Neural cell (in vitro differentiated cells): Measurements from ENCODE around the gene LPXN. TPM values are rescaled to one million over a fixed set of nuclear protein-coding genes. Genes with fewer than 3 reads are reported as not detected.

ENCODE experiments used
- H2AFZ ChIP-seq: fragments of 200-600, 300-800 bp; sonication (generic), shearing (Covaris generic); 2 replicates; pipeline ENCODE4 v1.6.0; 2014; ENCODE audit warnings: low read depth, mild to moderate bottlenecking, antibody characterized with exemption, low read length, moderate library complexity
- H3F3A ChIP-seq: fragments of 200-600 bp; shearing (Covaris generic); 2 replicates; pipeline ENCODE4 v1.6.1; 2016; ENCODE audit warnings: mild to moderate bottlenecking, moderate library complexity, mixed read lengths, antibody characterized with exemption, low read length; ENCODE audit not compliant: insufficient read depth, poor library complexity, severe bottlenecking
- H3K27ac ChIP-seq: fragments of 200-600, 300-800 bp; sonication (generic), shearing (Covaris generic); 2 replicates; pipeline ENCODE4 v1.5.1; 2014; ENCODE audit warnings: mild to moderate bottlenecking, low read length, moderate library complexity
- H3K27me3 ChIP-seq: fragments of 300-800, 200-600 bp; sonication (generic), shearing (Covaris generic); 2 replicates; pipeline ENCODE4 v1.6.0; 2014; ENCODE audit warnings: mild to moderate bottlenecking, low read depth, low read length, moderate library complexity; ENCODE audit not compliant: insufficient read depth
- H3K36me3 ChIP-seq: fragments of 300-800, 200-600 bp; sonication (generic), shearing (Covaris generic); 2 replicates; pipeline ENCODE4 v1.5.1; 2014; ENCODE audit warnings: mild to moderate bottlenecking, antibody characterized with exemption, low read length, moderate library complexity; ENCODE audit not compliant: insufficient read depth
- H3K4me2 ChIP-seq: fragments of 300-800, 200-600 bp; sonication (generic), shearing (Covaris generic); 2 replicates; pipeline ENCODE4 v1.6.0; 2014; ENCODE audit warnings: mild to moderate bottlenecking, low read length
- H3K4me3 ChIP-seq: fragments of 300-800, 200-600 bp; sonication (generic), shearing (Covaris generic); 2 replicates; pipeline ENCODE4 v1.5.1; 2014; ENCODE audit warnings: mild to moderate bottlenecking, low read length, moderate library complexity
- H3K79me2 ChIP-seq: fragments of 200-600 bp; shearing (Covaris generic); replicated peaks from 2 replicates; pipeline ENCODE4 v1.6.0; 2014; ENCODE audit warnings: mild to moderate bottlenecking, low read length, moderate library complexity; ENCODE audit not compliant: insufficient read depth
- H3K9ac ChIP-seq: fragments of 300-800, 200-600 bp; sonication (generic), shearing (Covaris generic); 2 replicates; pipeline ENCODE4 v1.6.1; 2016; ENCODE audit warnings: mild to moderate bottlenecking, low read length, mixed read lengths
- H3K9me2 ChIP-seq: fragments of 200-600 bp; shearing (Covaris generic); 2 replicates; pipeline ENCODE4 v1.6.1; 2016; ENCODE audit warnings: mild to moderate bottlenecking, low read length, mixed read lengths; ENCODE audit not compliant: insufficient read depth
- H3K9me3 ChIP-seq: fragments of 200-600, 300-800 bp; sonication (generic), shearing (Covaris generic); 2 replicates; pipeline ENCODE4 v1.6.1; 2016; ENCODE audit warnings: mild to moderate bottlenecking, mixed run types, low read length, moderate library complexity, mixed read lengths
- H4K20me1 ChIP-seq: fragments of 200-600 bp; shearing (Covaris generic); 2 replicates; pipeline ENCODE4 v1.6.1; 2016; ENCODE audit warnings: mild to moderate bottlenecking, mixed run types; ENCODE audit not compliant: insufficient read depth
- CTCF ChIP-seq: fragments of 450-650 bp; IDR thresholded peaks from 2 replicates; pipeline ENCODE4 v1.5.1; 2014; ENCODE audit warnings: antibody characterized with exemption, mild to moderate bottlenecking, moderate library complexity; ENCODE audit not compliant: poor library complexity, severe bottlenecking
- EP300 ChIP-seq: fragments of 450-650 bp; conservative IDR thresholded peaks from 2 replicates; pipeline ENCODE4 v1.6.1; 2014; ENCODE audit warnings: antibody characterized with exemption, mild to moderate bottlenecking, moderate library complexity; ENCODE audit not compliant: poor library complexity, severe bottlenecking
- EZH2 ChIP-seq: fragments of 200-600, 300-800 bp; shearing (Covaris generic), sonication (generic); IDR thresholded peaks from 2 replicates; pipeline ENCODE4 v1.6.1; 2014; ENCODE audit warnings: antibody characterized with exemption, low read length, borderline replicate concordance, mild to moderate bottlenecking; ENCODE audit not compliant: insufficient read depth, poor library complexity, severe bottlenecking
- MXI1 ChIP-seq: fragments of 450-650 bp; conservative IDR thresholded peaks from 2 replicates; pipeline ENCODE4 v1.6.1; 2014; ENCODE audit warnings: antibody characterized with exemption, mild to moderate bottlenecking; ENCODE audit not compliant: poor library complexity, severe bottlenecking
- POLR2AphosphoS5 ChIP-seq: IDR thresholded peaks from 2 replicates; pipeline ENCODE4 v1.6.1; 2012
- RAD21 ChIP-seq: fragments of 450-650 bp; conservative IDR thresholded peaks from 2 replicates; pipeline ENCODE4 v1.6.1; 2014; ENCODE audit warnings: antibody characterized with exemption, mild to moderate bottlenecking, moderate library complexity
- REST ChIP-seq: IDR thresholded peaks from 2 replicates; pipeline ENCODE4 v1.6.1; 2012; ENCODE audit warnings: borderline replicate concordance
- SMC3 ChIP-seq: fragments of 450-650 bp; conservative IDR thresholded peaks from 2 replicates; pipeline ENCODE4 v1.6.1; 2014; ENCODE audit warnings: antibody characterized with exemption, mild to moderate bottlenecking, moderate library complexity; ENCODE audit not compliant: poor library complexity
- TAF1 ChIP-seq: IDR thresholded peaks from 2 replicates; pipeline ENCODE4 v1.6.1; 2012; ENCODE audit warnings: low read depth
- polyA plus RNA-seq: library from polyadenylated mRNA; depleted of rRNA; stranded (reverse); fragments of >200 nt; gene quantifications from 2 replicates; pipeline ENCODE4 v1.2.3, GENCODE V29; 2014

The LPXN gene
- polyA plus RNA-seq, 1 donor from 2014 or later: 4.1 TPM

DNA sequence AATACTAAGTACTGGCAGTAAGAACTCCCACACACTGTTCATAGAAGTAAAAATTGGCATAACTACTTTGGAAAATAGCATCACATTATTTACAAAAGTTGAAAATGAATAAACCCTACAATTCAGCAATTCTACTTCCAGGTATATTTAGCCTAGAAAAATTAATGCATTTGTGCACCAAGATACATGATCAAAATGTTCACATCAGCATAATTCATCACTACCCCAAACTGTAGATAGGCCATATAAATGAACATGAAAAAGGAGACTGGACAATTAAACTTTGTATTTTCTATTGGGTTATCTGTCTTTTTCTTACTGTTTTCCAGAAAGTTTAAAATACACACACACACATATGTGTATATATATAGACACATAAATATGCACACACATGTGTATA is 73.7 kb downstream of the LPXN start:
- Histone ChIP-seq H2AFZ (no peak overlapping the region), H3K27ac (no peak overlapping the region), H3K36me3 (no peaks in the 10 kb centered on the region), H3K9ac (no peak overlapping the region), H4K20me1 (no peaks in the 10 kb centered on the region), H3K9me3 (no peaks in the 10 kb centered on the region), H3K4me3 (no peak overlapping the region), H3K27me3 (no peaks in the 10 kb centered on the region), H3K79me2 (no peaks in the 10 kb centered on the region), H3F3A (no peaks in the 10 kb centered on the region), H3K4me2 (no peak overlapping the region), H3K9me2 (no peaks in the 10 kb centered on the region)
- TF ChIP-seq RAD21: no peak
- no peak for TF ChIP-seq EZH2
- TF ChIP-seq TAF1: no peak
- TF ChIP-seq CTCF: no peak
- no peak for TF ChIP-seq SMC3
- no peak for TF ChIP-seq EP300
- no peak for TF ChIP-seq MXI1
- no peak for TF ChIP-seq POLR2AphosphoS5
- no peak for TF ChIP-seq REST

GRCh38 chr11:58498464-58498863 is 77.2 kb downstream of the LPXN start:
- H3K4me2 ChIP-seq: no peak overlapping the region
- H3K27me3 ChIP-seq: no peaks in the 10 kb centered on the region
- H3K27ac ChIP-seq: no peak overlapping the region
- no peak overlapping the region for H3K4me3 ChIP-seq
- H2AFZ ChIP-seq: no peak overlapping the region
- no peak overlapping the region for H3K9ac ChIP-seq
- no peaks in the 10 kb centered on the region for H3K79me2 ChIP-seq
- H3K9me2 ChIP-seq: no peaks in the 10 kb centered on the region
- TF ChIP-seq POLR2AphosphoS5 (no peak), EP300 (no peak), CTCF (no peak), RAD21 (no peak), MXI1 (no peak), EZH2 (no peak), SMC3 (no peak), REST (no peak)
- H3K9me3 ChIP-seq: no peaks in the 10 kb centered on the region
- no peaks in the 10 kb centered on the region for H3F3A ChIP-seq
- no peaks in the 10 kb centered on the region for H4K20me1 ChIP-seq
- H3K36me3 ChIP-seq: no peaks in the 10 kb centered on the region
